ENCODE data around the gene ZNF408. TPM values are rescaled to one million over a fixed set of nuclear protein-coding genes. Genes with fewer than 3 reads are reported as not detected.

The ZNF408 gene
- polyA plus RNA-seq, 1 donor from 2014 or later: 9.1 TPM

DNA sequence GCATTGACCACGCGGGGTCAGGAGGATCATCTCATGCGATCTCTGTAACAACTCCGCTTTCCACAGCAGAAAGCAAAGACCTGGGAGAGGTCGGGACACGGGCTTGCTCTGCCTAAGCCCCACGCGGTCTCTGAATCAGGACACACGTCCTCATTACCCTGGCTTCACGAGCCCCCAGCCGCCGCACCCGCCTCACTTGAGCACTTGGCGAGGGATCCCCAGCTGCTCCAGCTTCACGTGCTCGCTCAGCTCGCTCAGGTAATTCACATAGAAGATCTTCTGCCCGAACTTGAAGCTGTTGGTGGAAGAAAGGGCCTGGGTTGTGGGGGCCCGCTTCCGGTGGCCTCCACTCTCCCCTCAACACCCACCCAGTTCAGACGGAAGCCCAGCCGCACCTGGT, 20.0 kb upstream of the ZNF408 start:
- no peaks in the 10 kb centered on the region for H3F3A ChIP-seq (ENCODE audit: insufficient read depth, low read length, poor library complexity, severe bottlenecking)
- H3K36me3 ChIP-seq (ENCODE audit: insufficient read depth, low read length): no peaks in the 10 kb centered on the region
- no peaks in the 10 kb centered on the region for H3K79me2 ChIP-seq (replicated peaks; ENCODE audit: insufficient read depth, low read length)
- TF ChIP-seq EZH2 (IDR thresholded peaks at IDR 0.05; ENCODE audit: borderline replicate concordance, insufficient read depth, low read length, poor library complexity, severe bottlenecking): no peak
- TF ChIP-seq EP300 (conservative IDR thresholded peaks at IDR 0.05; ENCODE audit: poor library complexity, severe bottlenecking): no peak
- no peaks in the 10 kb centered on the region for H3K27me3 ChIP-seq (ENCODE audit: insufficient read depth, low read depth, low read length)
- no peaks in the 10 kb centered on the region for H4K20me1 ChIP-seq (ENCODE audit: insufficient read depth)
- H3K9me3 ChIP-seq (ENCODE audit: low read length): no peaks in the 10 kb centered on the region
- H3K27ac ChIP-seq (ENCODE audit: low read length): no peak overlapping the region
- H3K9me2 ChIP-seq (ENCODE audit: insufficient read depth, low read length): no peaks in the 10 kb centered on the region
- H3K4me3 ChIP-seq (ENCODE audit: low read length): no peak overlapping the region
- H2AFZ ChIP-seq (ENCODE audit: low read depth, low read length): no peak overlapping the region
- H3K4me2 ChIP-seq (ENCODE audit: low read length): no peak overlapping the region
- H3K9ac ChIP-seq (ENCODE audit: low read length): no peak overlapping the region

DNA sequence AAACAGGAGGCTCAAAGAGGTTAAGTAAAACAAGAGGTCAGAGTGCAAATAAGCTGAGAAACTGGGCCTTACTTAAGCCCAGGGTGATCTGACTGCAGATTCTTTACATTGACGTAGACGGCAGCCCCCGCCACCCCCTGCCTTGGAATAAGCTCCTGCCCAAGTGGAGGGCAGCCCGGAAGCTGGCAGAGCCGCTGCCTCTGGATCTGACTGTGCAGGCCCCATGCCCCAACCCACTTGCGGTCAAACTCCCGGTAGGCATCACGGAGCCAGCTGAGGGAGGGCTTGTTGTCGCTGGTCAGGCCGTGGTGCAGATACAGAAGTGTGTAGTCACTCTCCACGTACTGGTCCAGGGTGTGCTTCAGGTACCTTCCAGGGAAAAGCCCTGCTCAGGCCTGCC, 19.0 kb upstream of the ZNF408 start:
- Histone ChIP-seq H3F3A (ENCODE audit: insufficient read depth, low read length, poor library complexity, severe bottlenecking) (no peaks in the 10 kb centered on the region), H3K9me2 (ENCODE audit: insufficient read depth, low read length) (no peaks in the 10 kb centered on the region), H2AFZ (ENCODE audit: low read depth, low read length) (no peak overlapping the region), H3K27me3 (ENCODE audit: insufficient read depth, low read depth, low read length) (no peaks in the 10 kb centered on the region), H3K4me3 (ENCODE audit: low read length) (no peak overlapping the region), H3K4me2 (ENCODE audit: low read length) (no peak overlapping the region), H4K20me1 (ENCODE audit: insufficient read depth) (no peaks in the 10 kb centered on the region), H3K27ac (ENCODE audit: low read length) (no peak overlapping the region), H3K9me3 (ENCODE audit: low read length) (no peaks in the 10 kb centered on the region), H3K9ac (ENCODE audit: low read length) (no peak overlapping the region), H3K36me3 (ENCODE audit: insufficient read depth, low read length) (no peaks in the 10 kb centered on the region), H3K79me2 (replicated peaks; ENCODE audit: insufficient read depth, low read length) (no peaks in the 10 kb centered on the region)
- TF ChIP-seq EZH2 (IDR thresholded peaks at IDR 0.05; ENCODE audit: borderline replicate concordance, insufficient read depth, low read length, poor library complexity, severe bottlenecking) (no peak), EP300 (conservative IDR thresholded peaks at IDR 0.05; ENCODE audit: poor library complexity, severe bottlenecking) (no peak), CTCF (IDR thresholded peaks at IDR 0.05; ENCODE audit: poor library complexity, severe bottlenecking) (no peak), POLR2AphosphoS5 (IDR thresholded peaks at IDR 0.05) (no peak), SMC3 (conservative IDR thresholded peaks at IDR 0.05; ENCODE audit: poor library complexity) (no peak), RAD21 (conservative IDR thresholded peaks at IDR 0.05) (no peak), MXI1 (conservative IDR thresholded peaks at IDR 0.05; ENCODE audit: poor library complexity, severe bottlenecking) (no peak), TAF1 (IDR thresholded peaks at IDR 0.05; ENCODE audit: low read depth) (no peak)
- TF ChIP-seq, protein P1, sequence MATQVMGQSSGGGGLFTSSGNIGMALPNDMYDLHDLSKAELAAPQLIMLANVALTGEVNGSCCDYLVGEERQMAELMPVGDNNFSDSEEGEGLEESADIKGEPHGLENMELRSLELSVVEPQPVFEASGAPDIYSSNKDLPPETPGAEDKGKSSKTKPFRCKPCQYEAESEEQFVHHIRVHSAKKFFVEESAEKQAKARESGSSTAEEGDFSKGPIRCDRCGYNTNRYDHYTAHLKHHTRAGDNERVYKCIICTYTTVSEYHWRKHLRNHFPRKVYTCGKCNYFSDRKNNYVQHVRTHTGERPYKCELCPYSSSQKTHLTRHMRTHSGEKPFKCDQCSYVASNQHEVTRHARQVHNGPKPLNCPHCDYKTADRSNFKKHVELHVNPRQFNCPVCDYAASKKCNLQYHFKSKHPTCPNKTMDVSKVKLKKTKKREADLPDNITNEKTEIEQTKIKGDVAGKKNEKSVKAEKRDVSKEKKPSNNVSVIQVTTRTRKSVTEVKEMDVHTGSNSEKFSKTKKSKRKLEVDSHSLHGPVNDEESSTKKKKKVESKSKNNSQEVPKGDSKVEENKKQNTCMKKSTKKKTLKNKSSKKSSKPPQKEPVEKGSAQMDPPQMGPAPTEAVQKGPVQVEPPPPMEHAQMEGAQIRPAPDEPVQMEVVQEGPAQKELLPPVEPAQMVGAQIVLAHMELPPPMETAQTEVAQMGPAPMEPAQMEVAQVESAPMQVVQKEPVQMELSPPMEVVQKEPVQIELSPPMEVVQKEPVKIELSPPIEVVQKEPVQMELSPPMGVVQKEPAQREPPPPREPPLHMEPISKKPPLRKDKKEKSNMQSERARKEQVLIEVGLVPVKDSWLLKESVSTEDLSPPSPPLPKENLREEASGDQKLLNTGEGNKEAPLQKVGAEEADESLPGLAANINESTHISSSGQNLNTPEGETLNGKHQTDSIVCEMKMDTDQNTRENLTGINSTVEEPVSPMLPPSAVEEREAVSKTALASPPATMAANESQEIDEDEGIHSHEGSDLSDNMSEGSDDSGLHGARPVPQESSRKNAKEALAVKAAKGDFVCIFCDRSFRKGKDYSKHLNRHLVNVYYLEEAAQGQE (IDR thresholded peaks at IDR 0.05; ENCODE audit: borderline replicate concordance): no peak
